GM10266 (cell line): ENCODE measurements around the gene HBM.
"Not testable (repeated sequence)": the region's sequence is repeated elsewhere in the genome, so short reads cannot be mapped to it uniquely, and the experiment has no call there.

ENCODE experiments used
- DNase-seq: peaks from one replicate; pipeline ENCODE4 v3.0.0; 2012; ENCODE audit errors: extremely low spot score
- TF ChIP-seq, protein P1 (sequence below): IDR thresholded peaks from 2 replicates; pipeline ENCODE4 v1.5.1; 2012; ENCODE audit warnings: mild to moderate bottlenecking, low read depth; ENCODE audit not compliant: control insufficient read depth, insufficient read depth; ENCODE audit errors: missing control alignments

The HBM gene

DNA sequence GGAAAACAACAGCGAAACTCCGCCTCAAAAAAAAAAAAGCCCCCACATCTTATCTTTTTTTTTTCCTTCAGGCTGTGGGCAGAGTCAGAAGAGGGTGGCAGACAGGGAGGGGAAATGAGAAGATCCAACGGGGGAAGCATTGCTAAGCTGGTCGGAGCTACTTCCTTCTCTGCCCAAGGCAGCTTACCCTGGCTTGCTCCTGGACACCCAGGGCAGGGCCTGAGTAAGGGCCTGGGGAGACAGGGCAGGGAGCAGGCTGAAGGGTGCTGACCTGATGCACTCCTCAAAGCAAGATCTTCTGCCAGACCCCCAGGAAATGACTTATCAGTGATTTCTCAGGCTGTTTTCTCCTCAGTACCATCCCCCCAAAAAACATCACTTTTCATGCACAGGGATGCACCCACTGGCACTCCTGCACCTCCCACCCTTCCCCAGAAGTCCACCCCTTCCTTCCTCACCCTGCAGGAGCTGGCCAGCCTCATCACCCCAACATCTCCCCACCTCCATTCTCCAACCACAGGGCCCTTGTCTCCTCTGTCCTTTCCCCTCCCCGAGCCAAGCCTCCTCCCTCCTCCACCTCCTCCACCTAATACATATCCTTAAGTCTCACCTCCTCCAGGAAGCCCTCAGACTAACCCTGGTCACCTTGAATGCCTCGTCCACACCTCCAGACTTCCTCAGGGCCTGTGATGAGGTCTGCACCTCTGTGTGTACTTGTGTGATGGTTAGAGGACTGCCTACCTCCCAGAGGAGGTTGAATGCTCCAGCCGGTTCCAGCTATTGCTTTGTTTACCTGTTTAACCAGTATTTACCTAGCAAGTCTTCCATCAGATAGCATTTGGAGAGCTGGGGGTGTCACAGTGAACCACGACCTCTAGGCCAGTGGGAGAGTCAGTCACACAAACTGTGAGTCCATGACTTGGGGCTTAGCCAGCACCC is 9.5 kb downstream of the HBM start:
- DNase-seq = no peak

DNA sequence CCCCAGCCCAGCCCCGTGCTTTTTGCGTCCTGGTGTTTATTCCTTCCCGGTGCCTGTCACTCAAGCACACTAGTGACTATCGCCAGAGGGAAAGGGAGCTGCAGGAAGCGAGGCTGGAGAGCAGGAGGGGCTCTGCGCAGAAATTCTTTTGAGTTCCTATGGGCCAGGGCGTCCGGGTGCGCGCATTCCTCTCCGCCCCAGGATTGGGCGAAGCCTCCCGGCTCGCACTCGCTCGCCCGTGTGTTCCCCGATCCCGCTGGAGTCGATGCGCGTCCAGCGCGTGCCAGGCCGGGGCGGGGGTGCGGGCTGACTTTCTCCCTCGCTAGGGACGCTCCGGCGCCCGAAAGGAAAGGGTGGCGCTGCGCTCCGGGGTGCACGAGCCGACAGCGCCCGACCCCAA is 10.2 kb downstream of the HBM start:
- DNase-seq = not testable (repeated sequence)

More for the DNA sequence above, 9.5 kb downstream of the HBM start:
- TF ChIP-seq, protein P1, sequence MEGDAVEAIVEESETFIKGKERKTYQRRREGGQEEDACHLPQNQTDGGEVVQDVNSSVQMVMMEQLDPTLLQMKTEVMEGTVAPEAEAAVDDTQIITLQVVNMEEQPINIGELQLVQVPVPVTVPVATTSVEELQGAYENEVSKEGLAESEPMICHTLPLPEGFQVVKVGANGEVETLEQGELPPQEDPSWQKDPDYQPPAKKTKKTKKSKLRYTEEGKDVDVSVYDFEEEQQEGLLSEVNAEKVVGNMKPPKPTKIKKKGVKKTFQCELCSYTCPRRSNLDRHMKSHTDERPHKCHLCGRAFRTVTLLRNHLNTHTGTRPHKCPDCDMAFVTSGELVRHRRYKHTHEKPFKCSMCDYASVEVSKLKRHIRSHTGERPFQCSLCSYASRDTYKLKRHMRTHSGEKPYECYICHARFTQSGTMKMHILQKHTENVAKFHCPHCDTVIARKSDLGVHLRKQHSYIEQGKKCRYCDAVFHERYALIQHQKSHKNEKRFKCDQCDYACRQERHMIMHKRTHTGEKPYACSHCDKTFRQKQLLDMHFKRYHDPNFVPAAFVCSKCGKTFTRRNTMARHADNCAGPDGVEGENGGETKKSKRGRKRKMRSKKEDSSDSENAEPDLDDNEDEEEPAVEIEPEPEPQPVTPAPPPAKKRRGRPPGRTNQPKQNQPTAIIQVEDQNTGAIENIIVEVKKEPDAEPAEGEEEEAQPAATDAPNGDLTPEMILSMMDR = no peak

DNA sequence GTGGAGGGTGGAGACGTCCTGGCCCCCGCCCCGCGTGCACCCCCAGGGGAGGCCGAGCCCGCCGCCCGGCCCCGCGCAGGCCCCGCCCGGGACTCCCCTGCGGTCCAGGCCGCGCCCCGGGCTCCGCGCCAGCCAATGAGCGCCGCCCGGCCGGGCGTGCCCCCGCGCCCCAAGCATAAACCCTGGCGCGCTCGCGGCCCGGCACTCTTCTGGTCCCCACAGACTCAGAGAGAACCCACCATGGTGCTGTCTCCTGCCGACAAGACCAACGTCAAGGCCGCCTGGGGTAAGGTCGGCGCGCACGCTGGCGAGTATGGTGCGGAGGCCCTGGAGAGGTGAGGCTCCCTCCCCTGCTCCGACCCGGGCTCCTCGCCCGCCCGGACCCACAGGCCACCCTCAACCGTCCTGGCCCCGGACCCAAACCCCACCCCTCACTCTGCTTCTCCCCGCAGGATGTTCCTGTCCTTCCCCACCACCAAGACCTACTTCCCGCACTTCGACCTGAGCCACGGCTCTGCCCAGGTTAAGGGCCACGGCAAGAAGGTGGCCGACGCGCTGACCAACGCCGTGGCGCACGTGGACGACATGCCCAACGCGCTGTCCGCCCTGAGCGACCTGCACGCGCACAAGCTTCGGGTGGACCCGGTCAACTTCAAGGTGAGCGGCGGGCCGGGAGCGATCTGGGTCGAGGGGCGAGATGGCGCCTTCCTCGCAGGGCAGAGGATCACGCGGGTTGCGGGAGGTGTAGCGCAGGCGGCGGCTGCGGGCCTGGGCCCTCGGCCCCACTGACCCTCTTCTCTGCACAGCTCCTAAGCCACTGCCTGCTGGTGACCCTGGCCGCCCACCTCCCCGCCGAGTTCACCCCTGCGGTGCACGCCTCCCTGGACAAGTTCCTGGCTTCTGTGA is 11.0 kb downstream of the HBM start, which contains the start of gene HBA1:
Gene HBA1 (plus strand): TSS at position 204 of the 906 bp plus-strand sequence. CDS start 37 bp downstream, at position 241.
- DNase-seq = not testable (repeated sequence)

DNA sequence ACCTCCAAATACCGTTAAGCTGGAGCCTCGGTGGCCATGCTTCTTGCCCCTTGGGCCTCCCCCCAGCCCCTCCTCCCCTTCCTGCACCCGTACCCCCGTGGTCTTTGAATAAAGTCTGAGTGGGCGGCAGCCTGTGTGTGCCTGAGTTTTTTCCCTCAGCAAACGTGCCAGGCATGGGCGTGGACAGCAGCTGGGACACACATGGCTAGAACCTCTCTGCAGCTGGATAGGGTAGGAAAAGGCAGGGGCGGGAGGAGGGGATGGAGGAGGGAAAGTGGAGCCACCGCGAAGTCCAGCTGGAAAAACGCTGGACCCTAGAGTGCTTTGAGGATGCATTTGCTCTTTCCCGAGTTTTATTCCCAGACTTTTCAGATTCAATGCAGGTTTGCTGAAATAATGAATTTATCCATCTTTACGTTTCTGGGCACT is 11.6 kb downstream of the HBM start:
- TF ChIP-seq, protein P1 = no peak
- no peak for DNase-seq

DNA sequence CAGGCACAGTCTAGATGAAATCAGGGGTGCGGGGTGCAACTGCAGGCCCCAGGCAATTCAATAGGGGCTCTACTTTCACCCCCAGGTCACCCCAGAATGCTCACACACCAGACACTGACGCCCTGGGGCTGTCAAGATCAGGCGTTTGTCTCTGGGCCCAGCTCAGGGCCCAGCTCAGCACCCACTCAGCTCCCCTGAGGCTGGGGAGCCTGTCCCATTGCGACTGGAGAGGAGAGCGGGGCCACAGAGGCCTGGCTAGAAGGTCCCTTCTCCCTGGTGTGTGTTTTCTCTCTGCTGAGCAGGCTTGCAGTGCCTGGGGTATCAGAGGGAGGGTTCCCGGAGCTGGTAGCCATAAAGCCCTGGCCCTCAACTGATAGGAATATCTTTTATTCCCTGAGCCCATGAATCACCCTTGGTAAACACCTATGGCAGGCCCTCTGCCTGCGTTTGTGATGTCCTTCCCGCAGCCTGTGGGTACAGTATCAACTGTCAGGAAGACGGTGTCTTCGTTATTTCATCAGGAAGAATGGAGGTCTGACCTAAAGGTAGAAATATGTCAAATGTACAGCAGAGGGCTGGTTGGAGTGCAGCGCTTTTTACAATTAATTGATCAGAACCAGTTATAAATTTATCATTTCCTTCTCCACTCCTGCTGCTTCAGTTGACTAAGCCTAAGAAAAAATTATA is 12.3 kb downstream of the HBM start:
- no peak for DNase-seq
- TF ChIP-seq, protein P1 = no peak

DNA sequence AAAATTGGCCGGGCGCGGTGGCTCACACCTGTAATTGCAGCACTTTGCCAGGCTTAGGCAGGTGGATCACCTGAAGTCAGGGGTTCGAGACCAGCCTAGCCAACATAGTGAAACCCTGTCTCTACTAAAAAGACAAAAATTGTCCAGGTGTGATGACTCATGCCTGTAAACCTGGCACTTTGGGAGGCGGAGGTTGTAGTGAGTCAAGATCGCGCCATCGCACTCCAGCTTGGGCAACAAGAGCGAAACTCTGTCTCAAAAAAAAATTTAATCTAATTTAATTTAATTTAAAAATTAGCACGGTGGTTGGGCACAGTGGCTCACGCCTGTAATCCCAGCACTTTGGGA is 12.9 kb downstream of the HBM start:
- no peak for DNase-seq

DNA sequence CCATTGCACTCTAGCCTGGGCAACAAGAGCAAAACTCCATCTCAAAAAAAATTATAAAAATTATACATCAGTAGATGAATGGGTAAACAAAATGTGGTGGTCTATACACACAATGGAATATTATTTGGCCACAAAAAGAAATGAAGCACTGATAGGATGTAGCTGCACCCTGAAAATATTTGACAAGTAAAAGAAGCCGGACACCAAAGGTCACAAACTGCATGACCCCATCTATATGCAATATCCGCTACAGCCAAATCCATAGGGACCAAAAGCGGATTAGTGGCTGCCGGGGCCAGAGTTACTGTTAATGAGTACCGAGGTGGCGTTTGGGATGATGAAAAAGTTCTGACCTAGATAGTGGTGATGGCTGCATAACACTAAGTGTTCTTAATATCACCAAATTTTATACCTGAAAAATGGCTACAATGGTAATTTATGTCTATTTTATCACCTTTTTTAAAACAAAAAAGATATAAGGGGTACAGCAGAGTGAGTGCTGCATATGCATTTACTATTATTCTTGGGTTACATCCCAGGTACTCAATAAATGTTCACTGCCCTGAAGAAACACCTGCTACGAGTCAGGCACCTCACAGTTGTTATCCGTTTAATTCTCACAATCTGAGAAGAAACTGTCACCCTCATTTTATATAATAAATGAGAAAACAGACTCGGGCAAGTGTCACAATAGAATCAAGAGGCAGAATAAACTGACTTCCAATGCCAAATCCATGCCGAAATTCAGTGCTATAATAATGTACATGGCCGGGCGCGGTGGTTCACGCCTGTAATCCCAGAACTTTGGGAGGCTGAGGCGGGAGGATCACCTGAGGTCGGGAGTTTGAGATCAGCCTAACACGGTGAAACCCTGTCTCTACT is 13.7 kb downstream of the HBM start:
- TF ChIP-seq, protein P1 = no peak
- no peak for DNase-seq

More for the DNA sequence above, 12.9 kb downstream of the HBM start:
- TF ChIP-seq, protein P1 = no peak
